ENCODE results near the gene TMEM270.

DNA sequence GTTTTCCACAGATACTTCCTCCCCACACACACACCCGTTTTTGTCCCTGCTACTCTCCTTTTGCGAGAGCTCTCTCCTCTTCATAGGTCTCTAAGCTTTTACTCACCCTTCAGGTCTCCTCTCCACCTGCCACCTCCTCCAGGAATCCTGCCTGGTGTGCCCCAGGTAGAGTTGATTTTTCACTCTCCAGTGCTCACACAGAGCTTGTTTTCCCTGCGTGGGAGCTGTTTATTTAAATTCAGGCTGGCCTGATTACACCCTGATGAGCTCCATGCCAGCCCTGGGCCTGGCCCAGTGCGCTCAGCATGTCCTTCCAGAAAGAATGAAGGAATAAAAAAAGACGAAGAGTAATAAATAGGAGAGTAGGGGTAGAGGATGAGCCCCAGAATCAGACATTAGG lies 37.7 kb upstream of the TMEM270 start:
- TF ChIP-seq, protein P1, sequence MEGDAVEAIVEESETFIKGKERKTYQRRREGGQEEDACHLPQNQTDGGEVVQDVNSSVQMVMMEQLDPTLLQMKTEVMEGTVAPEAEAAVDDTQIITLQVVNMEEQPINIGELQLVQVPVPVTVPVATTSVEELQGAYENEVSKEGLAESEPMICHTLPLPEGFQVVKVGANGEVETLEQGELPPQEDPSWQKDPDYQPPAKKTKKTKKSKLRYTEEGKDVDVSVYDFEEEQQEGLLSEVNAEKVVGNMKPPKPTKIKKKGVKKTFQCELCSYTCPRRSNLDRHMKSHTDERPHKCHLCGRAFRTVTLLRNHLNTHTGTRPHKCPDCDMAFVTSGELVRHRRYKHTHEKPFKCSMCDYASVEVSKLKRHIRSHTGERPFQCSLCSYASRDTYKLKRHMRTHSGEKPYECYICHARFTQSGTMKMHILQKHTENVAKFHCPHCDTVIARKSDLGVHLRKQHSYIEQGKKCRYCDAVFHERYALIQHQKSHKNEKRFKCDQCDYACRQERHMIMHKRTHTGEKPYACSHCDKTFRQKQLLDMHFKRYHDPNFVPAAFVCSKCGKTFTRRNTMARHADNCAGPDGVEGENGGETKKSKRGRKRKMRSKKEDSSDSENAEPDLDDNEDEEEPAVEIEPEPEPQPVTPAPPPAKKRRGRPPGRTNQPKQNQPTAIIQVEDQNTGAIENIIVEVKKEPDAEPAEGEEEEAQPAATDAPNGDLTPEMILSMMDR (IDR thresholded peaks at IDR 0.05; ENCODE audit: low read length), result no peak
- no peak for TF ChIP-seq EZH2 (IDR thresholded peaks at IDR 0.05; ENCODE audit: borderline replicate concordance, low read length)
